Kidney epithelial cell (primary cell): Measurements from ENCODE around the gene TMEM272. TPM values are rescaled to one million over a fixed set of nuclear protein-coding genes. Genes with fewer than 3 reads are reported as not detected.
A peak's percentile ranks its signal among the peaks of the same experiment; 100 is the strongest.

Experiments used
- DNase-seq: peaks from one replicate; pipeline ENCODE4 v3.0.0-alpha.2; 2010; ENCODE audit warnings: low read depth
- H3K27me3 ChIP-seq: 2 replicates; pipeline ENCODE4 v1.6.0; 2011; ENCODE audit warnings: low read length; ENCODE audit not compliant: control insufficient read depth, insufficient read depth
- H3K36me3 ChIP-seq: 2 replicates; pipeline ENCODE4 v1.5.1; 2011; ENCODE audit warnings: low read length; ENCODE audit not compliant: control insufficient read depth, insufficient read depth
- H3K4me3 ChIP-seq: 2 replicates; pipeline ENCODE4 v1.5.1; 2011; ENCODE audit warnings: low read depth, mild to moderate bottlenecking, control low read depth, low read length
- total RNA-seq: library from RNA; depleted of rRNA; stranded (reverse); fragments of >200 nt; gene quantifications from 2 replicates; pipeline ENCODE4 v1.2.3, GENCODE V29; 2015
- TF ChIP-seq, protein P1 (sequence below): IDR thresholded peaks from 2 replicates; pipeline ENCODE4 v1.5.1; 2011; ENCODE audit warnings: mild to moderate bottlenecking, moderate library complexity, low read length, control low read depth, inconsistent platforms; ENCODE audit not compliant: insufficient read depth, poor library complexity, severe bottlenecking

TMEM272 gene
- total RNA-seq, 1 donor from 2014 or later: not detected

- H3K4me3 ChIP-seq: no peak overlapping the region
- TF ChIP-seq, protein P1, sequence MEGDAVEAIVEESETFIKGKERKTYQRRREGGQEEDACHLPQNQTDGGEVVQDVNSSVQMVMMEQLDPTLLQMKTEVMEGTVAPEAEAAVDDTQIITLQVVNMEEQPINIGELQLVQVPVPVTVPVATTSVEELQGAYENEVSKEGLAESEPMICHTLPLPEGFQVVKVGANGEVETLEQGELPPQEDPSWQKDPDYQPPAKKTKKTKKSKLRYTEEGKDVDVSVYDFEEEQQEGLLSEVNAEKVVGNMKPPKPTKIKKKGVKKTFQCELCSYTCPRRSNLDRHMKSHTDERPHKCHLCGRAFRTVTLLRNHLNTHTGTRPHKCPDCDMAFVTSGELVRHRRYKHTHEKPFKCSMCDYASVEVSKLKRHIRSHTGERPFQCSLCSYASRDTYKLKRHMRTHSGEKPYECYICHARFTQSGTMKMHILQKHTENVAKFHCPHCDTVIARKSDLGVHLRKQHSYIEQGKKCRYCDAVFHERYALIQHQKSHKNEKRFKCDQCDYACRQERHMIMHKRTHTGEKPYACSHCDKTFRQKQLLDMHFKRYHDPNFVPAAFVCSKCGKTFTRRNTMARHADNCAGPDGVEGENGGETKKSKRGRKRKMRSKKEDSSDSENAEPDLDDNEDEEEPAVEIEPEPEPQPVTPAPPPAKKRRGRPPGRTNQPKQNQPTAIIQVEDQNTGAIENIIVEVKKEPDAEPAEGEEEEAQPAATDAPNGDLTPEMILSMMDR: no peak
- no peak for DNase-seq
- H3K27me3 ChIP-seq: no peaks in the 10 kb centered on the region
- H3K36me3 ChIP-seq: no peaks in the 10 kb centered on the region
These were observed 37.9 kb downstream of the TMEM272 start for GRCh38 chr13:51807041-51807440.

- TF ChIP-seq, protein P1: no peak
- Histone ChIP-seq H3K27me3 (no peaks in the 10 kb centered on the region), H3K36me3 (no peaks in the 10 kb centered on the region), H3K4me3 (no peak overlapping the region)
- no peak for DNase-seq
These were observed 38.4 kb downstream of the TMEM272 start for GRCh38 chr13:51806566-51806965.

- DNase-seq: no peak
- no peaks in the 10 kb centered on the region for H3K36me3 ChIP-seq
- no peak overlapping the region for H3K4me3 ChIP-seq
- TF ChIP-seq, protein P1: no peak
- H3K27me3 ChIP-seq: no peaks in the 10 kb centered on the region
These were observed 39.1 kb downstream of the TMEM272 start for GRCh38 chr13:51805925-51806324.

DNA sequence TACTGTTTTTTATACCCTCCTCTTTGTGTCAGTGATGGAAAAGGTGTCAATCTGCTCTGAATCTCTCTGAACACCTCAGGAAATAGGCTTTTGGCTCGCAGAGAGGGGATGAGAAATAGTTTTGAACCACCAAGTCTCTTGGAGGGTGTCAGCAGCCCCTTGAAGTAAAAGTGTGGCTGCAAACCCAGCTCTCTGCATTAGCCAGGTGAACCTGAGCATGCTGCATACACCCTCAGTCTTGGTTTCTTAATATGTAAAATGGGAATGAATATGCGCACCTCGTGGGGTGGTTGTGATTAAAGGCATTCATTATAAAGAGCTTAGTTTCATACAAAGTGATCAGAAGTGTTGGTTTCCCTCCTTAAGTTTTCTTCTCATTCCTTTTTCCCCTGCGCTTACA is 39.7 kb downstream of the TMEM272 start:
- TF ChIP-seq, protein P1: no peak
- Histone ChIP-seq H3K27me3 (no peaks in the 10 kb centered on the region), H3K4me3 (no peak overlapping the region), H3K36me3 (no peaks in the 10 kb centered on the region)
- no peak for DNase-seq

- TF ChIP-seq, protein P1: no peak
- H3K4me3 ChIP-seq: peak overlapping the region; percentile 51
- H3K27me3 ChIP-seq: no peaks in the 10 kb centered on the region
- H3K36me3 ChIP-seq: no peaks in the 10 kb centered on the region
- no peak for DNase-seq
These were observed 40.4 kb downstream of the TMEM272 start for GRCh38 chr13:51804295-51805172.
